ENCODE results near the gene DTNBP1.

The DTNBP1 gene

DNA sequence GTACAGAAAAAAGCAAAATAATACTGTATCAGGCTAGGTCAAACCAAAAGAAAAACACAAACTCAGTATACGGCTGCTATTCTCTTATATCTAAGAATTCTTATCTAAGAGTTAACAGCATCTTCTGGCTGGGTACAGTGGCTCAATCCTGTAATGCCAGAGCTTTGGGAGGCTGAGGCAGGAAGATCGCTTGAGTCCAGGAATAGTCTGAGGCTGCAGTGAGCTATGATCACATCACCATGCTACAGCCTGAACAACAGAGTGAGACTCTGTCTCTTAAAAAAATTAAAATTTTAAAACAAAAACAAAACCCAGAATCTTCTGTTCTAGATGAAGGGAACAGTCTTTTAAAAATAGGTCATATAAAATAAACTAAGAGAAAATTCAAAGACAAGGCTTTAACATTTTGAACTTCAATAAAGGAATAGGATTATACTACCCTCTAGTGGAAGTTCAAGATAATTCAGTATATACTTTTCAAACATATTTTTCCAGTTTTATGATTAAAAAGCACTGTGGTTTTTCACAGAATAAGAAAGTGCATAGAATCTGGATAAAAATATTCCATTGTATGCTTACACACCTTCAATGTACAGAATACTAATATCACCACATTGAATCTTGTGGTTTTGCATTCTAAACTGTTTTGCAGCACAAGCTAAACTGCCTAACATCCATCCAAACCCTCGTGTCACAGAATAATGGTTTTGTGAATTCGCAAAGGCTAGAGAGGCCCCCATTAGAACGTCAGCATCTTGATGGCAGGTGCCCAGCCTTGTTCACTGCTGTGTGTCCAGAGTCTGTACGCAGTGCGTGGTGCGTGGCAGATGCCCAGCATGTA lies 39.3 kb downstream of the DTNBP1 start:
- Histone ChIP-seq H3K27ac (peak overlapping the region in 1 of 2 donors; percentile 40), H3K4me3 (no peak overlapping the region), H3K9me3 (no peaks in the 10 kb centered on the region), H3K27me3 (no peaks in the 10 kb centered on the region), H3K4me1 (peaks cover 0 to 24% (median 0%) of the 10 kb centered on the region in 4 donors), H3K36me3 (no peaks in the 10 kb centered on the region)
- TF ChIP-seq, protein P1, sequence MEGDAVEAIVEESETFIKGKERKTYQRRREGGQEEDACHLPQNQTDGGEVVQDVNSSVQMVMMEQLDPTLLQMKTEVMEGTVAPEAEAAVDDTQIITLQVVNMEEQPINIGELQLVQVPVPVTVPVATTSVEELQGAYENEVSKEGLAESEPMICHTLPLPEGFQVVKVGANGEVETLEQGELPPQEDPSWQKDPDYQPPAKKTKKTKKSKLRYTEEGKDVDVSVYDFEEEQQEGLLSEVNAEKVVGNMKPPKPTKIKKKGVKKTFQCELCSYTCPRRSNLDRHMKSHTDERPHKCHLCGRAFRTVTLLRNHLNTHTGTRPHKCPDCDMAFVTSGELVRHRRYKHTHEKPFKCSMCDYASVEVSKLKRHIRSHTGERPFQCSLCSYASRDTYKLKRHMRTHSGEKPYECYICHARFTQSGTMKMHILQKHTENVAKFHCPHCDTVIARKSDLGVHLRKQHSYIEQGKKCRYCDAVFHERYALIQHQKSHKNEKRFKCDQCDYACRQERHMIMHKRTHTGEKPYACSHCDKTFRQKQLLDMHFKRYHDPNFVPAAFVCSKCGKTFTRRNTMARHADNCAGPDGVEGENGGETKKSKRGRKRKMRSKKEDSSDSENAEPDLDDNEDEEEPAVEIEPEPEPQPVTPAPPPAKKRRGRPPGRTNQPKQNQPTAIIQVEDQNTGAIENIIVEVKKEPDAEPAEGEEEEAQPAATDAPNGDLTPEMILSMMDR (IDR thresholded peaks at IDR 0.05) = peak; percentile 62 to 74
- DNase-seq = no peak
- intact Hi-C loops (cut with DNase I; ENCODE audit: low total_unique reads) = loop anchor here (10.0 kb wide), 1 partner anchor 119 kb away; no protein-coding TSS in a partner anchor

DNA sequence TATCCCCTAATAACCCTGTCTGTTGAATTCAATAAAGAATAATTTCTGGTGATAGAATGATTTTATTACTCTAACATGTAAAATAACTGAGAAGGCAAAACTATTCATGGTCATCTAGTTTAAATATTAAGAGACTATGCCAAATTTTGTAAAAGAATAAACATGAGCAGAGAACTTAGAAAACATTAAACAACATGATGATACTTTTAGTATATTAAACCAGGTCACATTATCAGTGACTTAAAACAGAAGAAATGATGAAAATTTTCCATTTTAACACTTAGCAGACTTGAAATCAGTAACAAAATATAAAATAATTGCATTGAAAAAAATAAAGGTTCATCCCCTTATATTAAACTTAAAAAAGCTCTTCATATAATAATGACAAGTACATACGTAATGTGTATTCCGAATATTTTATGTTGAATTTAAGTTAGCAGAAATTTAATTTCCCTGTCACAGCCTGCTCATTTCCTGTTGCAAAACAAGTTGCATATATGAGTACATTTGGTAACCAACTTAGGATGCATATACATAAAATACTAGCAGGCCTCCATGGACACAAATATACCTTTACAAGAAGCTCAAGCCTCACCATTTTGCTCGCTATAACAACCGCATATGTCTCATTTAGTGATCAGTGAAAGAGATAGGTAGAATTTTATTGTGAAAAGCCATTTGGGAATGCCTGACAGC lies 40.6 kb downstream of the DTNBP1 start:
- intact Hi-C loops (cut with DNase I; ENCODE audit: low total_unique reads) = loop anchor here (10.0 kb wide), 1 partner anchor 117 kb away; no protein-coding TSS in a partner anchor
- no peak overlapping the region for H3K4me3 ChIP-seq
- peaks cover 0 to 24% (median 0%) of the 10 kb centered on the region in 4 donors for H3K4me1 ChIP-seq
- H3K36me3 ChIP-seq = no peaks in the 10 kb centered on the region
- DNase-seq = no peak
- TF ChIP-seq, protein P1 (IDR thresholded peaks at IDR 0.05) = no peak
- no peak overlapping the region for H3K27ac ChIP-seq
- H3K27me3 ChIP-seq = no peaks in the 10 kb centered on the region
- H3K9me3 ChIP-seq = no peaks in the 10 kb centered on the region

DNA sequence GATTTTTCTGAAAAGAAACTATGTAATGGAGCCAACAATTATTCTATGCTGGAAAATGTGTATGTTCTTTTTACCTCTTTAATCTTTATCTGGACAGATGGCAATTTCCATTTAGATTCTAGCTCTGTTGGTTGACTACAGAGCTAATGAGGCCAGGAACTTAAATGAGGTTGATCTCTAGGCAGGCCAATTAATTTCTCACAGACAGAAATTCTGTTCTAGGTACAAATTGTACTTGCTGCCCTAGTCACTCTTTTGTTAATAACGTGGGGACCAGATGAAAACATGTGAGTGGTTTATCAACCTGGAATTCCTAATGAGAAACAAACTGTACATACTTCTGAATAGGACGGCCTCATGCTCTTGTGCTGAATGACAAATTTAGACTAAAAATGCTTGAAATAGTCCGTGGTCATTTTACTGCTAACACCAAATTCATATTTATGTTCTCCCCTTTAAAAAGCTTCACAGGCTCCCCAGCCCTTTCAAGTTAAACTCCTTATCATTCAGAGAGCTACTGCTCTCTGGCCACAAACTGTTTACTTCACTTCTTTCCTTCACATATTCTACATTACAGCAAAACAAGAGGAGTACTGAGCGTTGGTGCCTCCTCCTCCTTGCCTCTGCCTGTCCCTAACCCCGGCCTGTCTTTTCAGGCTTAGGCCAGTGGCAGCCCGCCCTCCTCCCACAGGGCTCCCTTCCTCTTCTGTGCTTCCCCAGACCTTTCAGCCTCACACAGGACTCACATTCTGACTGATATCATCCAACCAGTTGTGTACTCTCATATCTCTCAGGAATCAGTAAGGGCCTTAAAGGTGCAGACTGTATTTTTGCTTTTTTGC lies 41.4 kb downstream of the DTNBP1 start:
- peak overlapping the region in 1 of 2 donors; percentile 6 for H3K27ac ChIP-seq

DNA sequence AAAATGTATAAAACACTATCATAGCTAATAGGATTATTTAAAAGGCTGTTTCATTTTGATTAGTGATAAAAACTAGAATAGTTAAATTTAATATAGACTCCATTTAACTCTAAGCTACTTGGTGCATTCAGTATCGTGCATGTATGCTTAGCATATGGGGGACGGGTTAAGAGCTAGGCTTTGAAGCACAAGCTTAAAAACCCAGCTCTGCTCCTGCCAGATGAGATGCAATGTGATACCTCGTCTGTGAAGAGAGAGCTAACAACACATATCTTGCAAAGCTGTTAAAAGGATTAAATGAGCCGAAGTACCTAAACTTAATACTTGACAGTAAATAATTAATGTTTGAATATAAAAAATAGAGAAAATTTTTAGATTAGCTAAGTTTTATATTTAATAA lies 42.2 kb downstream of the DTNBP1 start:
- no peaks in the 10 kb centered on the region for H3K9me3 ChIP-seq
- TF ChIP-seq, protein P1 (IDR thresholded peaks at IDR 0.05) = no peak
- peaks cover 0 to 24% (median 0%) of the 10 kb centered on the region in 4 donors for H3K4me1 ChIP-seq
- no peak overlapping the region for H3K4me3 ChIP-seq
- H3K27me3 ChIP-seq = no peaks in the 10 kb centered on the region
- H3K27ac ChIP-seq = no peak overlapping the region
- H3K36me3 ChIP-seq = no peaks in the 10 kb centered on the region
- no peak for DNase-seq
- intact Hi-C loops (cut with DNase I; ENCODE audit: low total_unique reads) = loop anchor here (10.0 kb wide), 1 partner anchor 116 kb away; no protein-coding TSS in a partner anchor

More for the DNA sequence above, 41.4 kb downstream of the DTNBP1 start:
- intact Hi-C loops (cut with DNase I; ENCODE audit: low total_unique reads) = loop anchor here (10.0 kb wide), 1 partner anchor 117 kb away; no protein-coding TSS in a partner anchor
- Histone ChIP-seq H3K9me3 (no peaks in the 10 kb centered on the region), H3K4me1 (peaks cover 0 to 24% (median 0%) of the 10 kb centered on the region in 4 donors), H3K4me3 (no peak overlapping the region), H3K27me3 (no peaks in the 10 kb centered on the region), H3K36me3 (no peaks in the 10 kb centered on the region)
- TF ChIP-seq, protein P1 (IDR thresholded peaks at IDR 0.05) = no peak
- DNase-seq = peak in 1 of 2 donors; percentile 37

DNA sequence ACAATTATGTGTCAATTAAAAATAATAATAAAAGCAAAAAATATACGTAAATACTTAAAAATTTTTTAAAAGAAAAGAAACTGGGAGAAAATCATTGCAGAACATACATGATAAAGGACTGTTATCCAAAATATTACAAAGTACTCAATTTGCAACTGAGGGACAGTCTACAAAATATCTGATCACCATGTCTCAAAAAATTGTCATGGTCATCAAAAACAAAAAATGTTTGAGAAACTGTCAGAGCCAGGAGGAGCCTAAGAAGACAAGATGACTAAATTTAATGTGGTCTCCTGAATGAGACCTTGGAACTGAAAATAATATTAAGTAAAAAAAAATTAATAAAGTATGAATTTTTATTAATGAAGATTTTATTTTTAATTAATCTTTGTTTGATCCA lies 43.5 kb downstream of the DTNBP1 start:
- intact Hi-C loops (cut with DNase I; ENCODE audit: low total_unique reads) = no loop called here
- Histone ChIP-seq H3K27me3 (no peaks in the 10 kb centered on the region), H3K36me3 (peaks cover 0 to 7% (median 7%) of the 10 kb centered on the region in 3 donors), H3K4me3 (no peak overlapping the region), H3K9me3 (no peaks in the 10 kb centered on the region), H3K27ac (no peak overlapping the region), H3K4me1 (peaks cover 0 to 24% (median 0%) of the 10 kb centered on the region in 4 donors)
- TF ChIP-seq, protein P1 (IDR thresholded peaks at IDR 0.05) = no peak
- no peak for DNase-seq

Data from tibial artery (tissue), 4 donors.